DND-41 (cell line): ENCODE results near the gene ANKRD11.

Experiments
- ATAC-seq: fragments of 200-7000 bp; cut with Tn5 transposase; 3 replicates; pipeline ENCODE4 v1.9.1; 2021; ENCODE audit warnings: low read depth; ENCODE audit not compliant: insufficient read depth
- DNase-seq: peaks from one replicate; pipeline ENCODE4 v3.0.0-alpha.2; 2020
- H2AFZ ChIP-seq: 2 replicates; pipeline ENCODE4 v1.6.0; 2012; ENCODE audit warnings: low read depth, low read length
- H3K27ac ChIP-seq: 2 replicates; pipeline ENCODE4 v1.5.1; 2012; ENCODE audit warnings: low read length, inconsistent platforms
- H3K27me3 ChIP-seq: fragments of 200-600 bp; sonication (generic); 2 replicates; pipeline ENCODE4 v1.6.0; 2012; ENCODE audit warnings: low read length, mild to moderate bottlenecking, inconsistent platforms; ENCODE audit not compliant: insufficient read depth, poor library complexity
- H3K36me3 ChIP-seq: 2 replicates; pipeline ENCODE4 v1.5.1; 2012; ENCODE audit warnings: low read length, inconsistent platforms; ENCODE audit not compliant: insufficient read depth
- H3K4me1 ChIP-seq: 2 replicates; pipeline ENCODE4 v1.5.1; 2012; ENCODE audit warnings: mild to moderate bottlenecking, low read length; ENCODE audit not compliant: insufficient read depth
- H3K4me2 ChIP-seq: 2 replicates; pipeline ENCODE4 v1.6.0; 2012; ENCODE audit warnings: mild to moderate bottlenecking, moderate library complexity, low read length, inconsistent platforms; ENCODE audit not compliant: insufficient read depth
- H3K4me3 ChIP-seq, 2 experiments: fragments of 200-600 bp in 1 of 2; shearing (Covaris generic) in 1 of 2; 2 replicates each; pipeline ENCODE4 v1.5.1; 2012 to 2016; ENCODE audit warnings: inconsistent platforms in 2 of 2, low read length in 2 of 2, mild to moderate bottlenecking in 2 of 2, low read depth in 1 of 2, moderate library complexity in 1 of 2
- H3K79me2 ChIP-seq: 2 replicates; pipeline ENCODE4 v1.6.0; 2012; ENCODE audit warnings: low read length, inconsistent platforms; ENCODE audit not compliant: insufficient read depth
- H3K9ac ChIP-seq: 2 replicates; pipeline ENCODE4 v1.6.0; 2012; ENCODE audit warnings: low read depth, mild to moderate bottlenecking, inconsistent platforms, low read length, moderate library complexity
- H3K9me3 ChIP-seq: 2 replicates; pipeline ENCODE4 v1.5.1; 2012; ENCODE audit warnings: low read length, moderate library complexity, mild to moderate bottlenecking, inconsistent platforms; ENCODE audit not compliant: insufficient read depth, severe bottlenecking
- H4K20me1 ChIP-seq: 2 replicates; pipeline ENCODE4 v1.6.0; 2012; ENCODE audit warnings: low read length; ENCODE audit not compliant: insufficient read depth
- CTCF ChIP-seq: IDR thresholded peaks from 2 replicates; pipeline ENCODE4 v1.5.1; 2012; ENCODE audit warnings: borderline replicate concordance, low read length, moderate library complexity, mild to moderate bottlenecking; ENCODE audit not compliant: poor library complexity, severe bottlenecking; ENCODE audit errors: extremely low read depth
- EZH2 ChIP-seq: IDR thresholded peaks from 3 replicates; pipeline ENCODE4 v1.6.1; 2012; ENCODE audit warnings: borderline replicate concordance, low read depth, mild to moderate bottlenecking, moderate library complexity, low read length, inconsistent platforms; ENCODE audit not compliant: severe bottlenecking

Gene ANKRD11

GRCh38 chr16:89365996-89366395 lies 124.4 kb downstream of the ANKRD11 start:
- H4K20me1 ChIP-seq = peaks cover 88% of the 10 kb centered on the region
- no peaks in the 10 kb centered on the region for H3K9me3 ChIP-seq
- no peaks in the 10 kb centered on the region for H3K27me3 ChIP-seq
- H2AFZ ChIP-seq = no peak overlapping the region
- H3K9ac ChIP-seq = no peak overlapping the region
- peaks cover 32% of the 10 kb centered on the region for H3K36me3 ChIP-seq
- TF ChIP-seq CTCF (no peak), EZH2 (no peak)
- DNase-seq = no peak
- no peak for ATAC-seq
- no peak overlapping the region for H3K27ac ChIP-seq
- H3K4me2 ChIP-seq = no peak overlapping the region
- H3K4me3 ChIP-seq = no peak overlapping the region
- peaks cover 50% of the 10 kb centered on the region for H3K4me1 ChIP-seq
- peaks cover 99% of the 10 kb centered on the region for H3K79me2 ChIP-seq

GRCh38 chr16:89365044-89365467 lies 125.3 kb downstream of the ANKRD11 start:
- Histone ChIP-seq H3K4me3 (no peak overlapping the region), H3K4me1 (peaks cover 55% of the 10 kb centered on the region), H3K27me3 (no peaks in the 10 kb centered on the region), H3K79me2 (peaks cover 99% of the 10 kb centered on the region), H3K36me3 (peaks cover 32% of the 10 kb centered on the region), H4K20me1 (peaks cover 88% of the 10 kb centered on the region), H3K9me3 (no peaks in the 10 kb centered on the region), H2AFZ (no peak overlapping the region), H3K9ac (no peak overlapping the region), H3K27ac (0 out of 2 replicates have a peak overlapping the region, but pooled peaks have one; percentile 9), H3K4me2 (no peak overlapping the region)
- ATAC-seq = no peak
- TF ChIP-seq CTCF (no peak), EZH2 (no peak)
- no peak for DNase-seq

- no peak for ATAC-seq
- Histone ChIP-seq H3K36me3 (peaks cover 33% of the 10 kb centered on the region), H3K4me2 (no peak overlapping the region)
These were observed 125.8 kb downstream of the ANKRD11 start for GRCh38 chr16:89364606-89365005.

More at GRCh38 chr16:89364606-89365005, 125.8 kb downstream of the ANKRD11 start:
- H3K79me2 ChIP-seq = peaks cover 99% of the 10 kb centered on the region
- H3K9ac ChIP-seq = no peak overlapping the region
- no peak overlapping the region for H3K4me3 ChIP-seq
- peaks cover 60% of the 10 kb centered on the region for H3K4me1 ChIP-seq
- DNase-seq = no peak
- no peak overlapping the region; the same call in 1 of the 2 replicates for H3K27ac ChIP-seq
- H4K20me1 ChIP-seq = peaks cover 88% of the 10 kb centered on the region
- H3K9me3 ChIP-seq = no peaks in the 10 kb centered on the region
- no peak overlapping the region for H2AFZ ChIP-seq
- TF ChIP-seq EZH2 (no peak), CTCF (no peak)
- H3K27me3 ChIP-seq = no peaks in the 10 kb centered on the region
